Bone marrow (tissue), 2 donors: ENCODE measurements around the gene STMN1.

Source experiments
- DNase-seq, 2 donors: peaks; one replicate each; lab custom pipeline; 2025; lab: John Stamatoyannopoulos, UW

STMN1 gene

GRCh38 chr1:25871086-25871703, 35.0 kb downstream of the STMN1 start:
- DNase-seq: no peak

- no peak for DNase-seq
Observed at GRCh38 chr1:25870614-25871013, 35.6 kb downstream of the STMN1 start.

GRCh38 chr1:25869909-25870606, 36.2 kb downstream of the STMN1 start:
- DNase-seq: no peak

- no peak for DNase-seq
Observed at GRCh38 chr1:25867210-25867991, 38.8 kb downstream of the STMN1 start.

GRCh38 chr1:25866288-25866687, 39.9 kb downstream of the STMN1 start:
- DNase-seq: no peak

GRCh38 chr1:25864434-25864833, 41.8 kb downstream of the STMN1 start:
- no peak for DNase-seq

- DNase-seq: no peak
Observed at GRCh38 chr1:25863486-25864262, 42.5 kb downstream of the STMN1 start.

- no peak for DNase-seq
Observed at GRCh38 chr1:25862785-25863485, 43.3 kb downstream of the STMN1 start.

GRCh38 chr1:25861316-25862286, 44.6 kb downstream of the STMN1 start:
- peak in 1 of 2 donors; percentile 37 for DNase-seq

GRCh38 chr1:25858906-25859789, 47.1 kb downstream of the STMN1 start, which contains the start of gene AUNIP:
Gene AUNIP, minus strand, starts transcription at chr1:25859457. Its CDS starts 100 bp downstream, at chr1:25859357.
- peak; percentile 66 to 78 for DNase-seq

GRCh38 chr1:25858494-25858893, 47.7 kb downstream of the STMN1 start:
- no peak for DNase-seq

GRCh38 chr1:25856856-25857255, 49.4 kb downstream of the STMN1 start:
- no peak for DNase-seq

GRCh38 chr1:25854554-25854953, 51.7 kb downstream of the STMN1 start:
- no peak for DNase-seq
